Fibroblast of skin of left biceps (primary cell): Measurements from ENCODE around the gene VSIG4.

Source experiments
- DNase-seq, 2 experiments: peaks; one replicate each; pipeline ENCODE4 v3.0.0-alpha.2; 2013; ENCODE audit warnings: low read depth in 2 of 2

VSIG4 gene

DNA sequence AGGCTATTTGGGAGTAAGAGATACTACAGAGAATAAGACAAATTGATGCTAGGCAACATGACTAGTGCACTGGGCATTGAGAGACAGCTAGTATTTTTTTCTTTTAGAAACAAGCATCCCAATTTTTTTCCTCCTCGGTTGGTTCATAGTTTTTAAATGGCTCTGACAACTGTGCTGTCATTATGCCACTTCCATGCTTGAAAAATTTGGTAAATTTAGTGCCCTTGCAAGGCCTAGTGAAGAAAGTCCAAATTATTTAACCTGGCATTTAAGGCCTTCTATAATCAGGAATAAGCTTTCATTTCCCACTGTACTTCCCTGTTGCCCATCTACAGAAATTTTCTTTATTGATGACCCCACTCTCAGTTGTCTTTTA lies 15.8 kb downstream of the VSIG4 start:
- no peak for DNase-seq

DNA sequence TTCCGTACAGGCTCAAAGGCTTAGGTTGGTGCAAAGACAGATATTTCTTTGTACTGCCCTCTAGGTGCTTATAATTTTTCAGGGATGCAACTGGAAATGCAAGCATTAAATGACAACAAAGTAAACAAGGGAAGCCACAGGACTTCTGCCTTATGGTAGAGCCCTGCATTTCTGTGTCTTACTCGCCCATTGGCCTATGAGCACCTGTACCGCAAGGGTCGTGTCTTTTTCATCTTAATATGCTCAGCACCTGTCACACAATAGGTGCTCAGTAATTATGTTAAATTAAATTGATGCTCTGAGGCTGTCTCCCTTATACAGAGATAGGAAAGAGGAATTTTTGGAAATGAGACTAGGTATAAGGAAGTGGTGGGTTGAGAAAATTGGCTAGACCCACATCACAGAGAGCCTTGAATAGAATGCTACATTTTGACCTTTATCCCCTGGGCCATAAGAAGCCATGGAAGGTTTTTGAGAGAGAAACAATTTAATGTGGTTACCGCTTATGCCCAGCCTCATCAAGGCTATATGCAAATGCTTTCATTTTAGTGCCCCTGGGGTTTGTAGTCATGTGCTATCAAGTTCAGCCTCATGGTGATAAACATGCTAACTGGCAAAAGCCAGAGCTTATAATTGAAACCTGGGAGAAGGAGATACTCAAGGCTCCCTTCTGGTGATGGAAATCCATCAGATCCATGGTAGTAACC lies 16.3 kb downstream of the VSIG4 start:
- no peak for DNase-seq

DNA sequence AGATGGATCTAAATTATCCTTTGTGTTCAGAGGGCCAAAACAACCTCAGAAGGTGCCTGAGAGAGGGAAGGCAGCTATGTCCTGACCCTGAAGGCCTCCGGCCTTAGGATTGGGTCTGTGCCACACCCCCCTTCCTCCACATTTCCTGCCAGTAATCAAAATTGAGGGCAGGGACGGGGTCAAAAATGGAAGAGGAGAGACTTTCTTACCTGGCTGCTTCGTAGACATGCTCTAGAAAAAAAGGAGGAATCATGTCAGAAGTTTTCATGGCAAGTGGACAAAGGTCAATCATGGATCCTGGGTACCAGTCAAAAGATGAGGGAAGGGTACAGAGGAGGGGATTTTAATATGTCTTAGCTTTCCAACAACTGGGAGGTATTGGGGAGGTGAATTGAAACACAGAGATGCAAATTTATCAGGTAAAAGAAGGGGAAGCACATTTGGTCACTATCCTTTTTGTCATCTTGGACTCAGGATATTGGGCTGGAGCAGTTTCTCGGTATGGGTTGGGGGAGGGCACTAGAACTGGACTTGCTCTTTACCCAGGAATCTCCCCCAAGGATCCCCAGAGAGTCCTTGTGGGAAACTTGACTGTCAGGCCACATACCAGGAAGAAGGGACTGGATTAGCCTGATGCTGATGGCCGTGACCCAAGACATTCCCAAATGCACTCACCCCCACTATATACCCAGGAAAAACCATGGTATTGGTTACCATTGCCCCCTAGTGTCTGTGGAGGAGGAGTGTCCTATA lies 17.1 kb downstream of the VSIG4 start:
- no peak for DNase-seq

DNA sequence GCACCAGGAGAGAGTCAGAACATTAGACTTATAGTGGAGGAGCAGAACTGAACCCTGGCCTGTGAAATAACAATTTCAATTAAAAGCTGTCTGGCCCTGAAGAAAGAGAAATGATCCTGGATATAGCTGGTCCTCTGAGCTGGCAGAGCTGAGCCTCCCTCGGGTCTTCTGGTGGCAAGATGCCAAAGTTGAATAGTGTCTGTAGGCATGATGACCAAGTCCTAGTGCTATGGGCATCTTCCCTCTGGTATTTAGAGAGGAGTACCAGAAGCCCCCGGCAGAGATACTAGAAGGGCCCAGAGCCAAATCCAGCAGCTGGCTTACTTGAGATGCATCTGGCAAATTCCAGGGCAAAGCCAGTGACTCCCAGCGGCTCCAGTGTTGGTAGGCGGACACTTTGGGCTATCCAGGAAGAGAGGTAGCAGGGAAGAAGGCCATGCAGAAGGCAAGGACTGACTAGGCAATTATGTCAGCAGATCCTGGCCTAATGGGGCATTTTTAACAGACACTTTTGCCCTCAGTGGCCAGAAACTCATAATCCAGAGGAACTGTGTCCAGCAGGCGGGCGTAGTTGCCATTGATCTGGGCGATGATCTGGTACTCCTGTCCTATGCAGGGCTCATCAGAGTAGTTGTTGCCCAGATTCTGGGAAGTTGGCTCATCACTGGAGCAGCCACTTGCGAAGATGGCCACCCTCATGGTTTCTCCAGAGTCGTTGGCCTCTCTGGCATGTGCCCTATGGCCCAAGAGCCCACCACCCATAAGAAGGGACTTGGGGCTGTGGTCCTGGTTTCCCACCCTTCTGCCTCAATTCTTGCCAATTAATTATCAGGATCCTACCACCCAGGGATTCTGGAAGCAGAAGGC lies 17.9 kb downstream of the VSIG4 start:
- DNase-seq, result no peak

DNA sequence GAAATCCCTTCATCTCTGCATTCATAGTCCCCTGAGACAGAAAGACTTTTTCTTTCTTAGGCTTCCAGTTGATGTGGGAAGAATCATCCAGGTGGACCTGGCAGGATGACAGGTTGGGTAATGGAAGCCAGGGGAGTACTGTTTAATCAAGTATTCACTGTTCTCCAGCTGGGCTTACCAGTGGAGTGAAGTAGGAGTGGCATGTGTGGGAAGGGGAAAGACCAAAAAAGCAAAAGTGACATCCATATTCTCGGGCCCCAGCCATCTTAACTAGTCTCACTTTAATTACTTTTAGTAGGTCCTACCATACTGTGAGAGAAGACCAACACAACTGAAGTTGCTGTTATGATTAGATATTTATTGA lies 18.5 kb downstream of the VSIG4 start:
- DNase-seq, result no peak

DNA sequence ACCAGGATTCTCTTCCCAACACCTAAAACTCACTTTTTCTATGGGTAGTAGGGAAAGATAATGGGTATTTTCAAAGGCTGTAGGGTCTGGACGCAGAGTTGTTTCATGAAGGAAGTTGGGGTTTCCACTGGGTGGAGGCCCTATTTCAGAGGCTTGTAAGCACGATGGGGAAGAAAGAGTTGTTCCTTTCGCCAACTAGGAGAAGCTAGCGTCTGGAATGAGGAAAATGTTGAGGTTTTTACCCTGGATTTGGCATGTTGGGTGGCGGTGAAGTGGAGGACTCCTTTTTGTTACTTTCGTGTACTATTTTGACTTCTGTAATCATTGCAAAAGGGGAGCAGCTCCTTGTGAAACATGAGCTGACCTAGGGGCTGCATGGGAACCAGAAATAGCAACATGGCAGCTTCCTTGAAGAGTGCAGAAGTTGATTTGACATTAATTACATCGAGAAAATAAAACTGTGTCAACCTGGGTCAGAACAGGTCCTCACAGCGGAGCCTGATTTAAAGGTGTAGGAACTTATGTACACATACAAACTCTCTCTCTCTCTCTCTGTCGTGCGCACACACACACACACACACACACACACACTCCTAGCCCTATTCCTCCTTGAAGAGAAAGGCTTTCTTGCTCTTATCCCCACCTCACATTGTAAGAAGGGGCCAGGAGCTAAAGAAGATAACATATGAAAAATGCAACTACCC lies 19.1 kb downstream of the VSIG4 start:
- DNase-seq, result no peak

DNA sequence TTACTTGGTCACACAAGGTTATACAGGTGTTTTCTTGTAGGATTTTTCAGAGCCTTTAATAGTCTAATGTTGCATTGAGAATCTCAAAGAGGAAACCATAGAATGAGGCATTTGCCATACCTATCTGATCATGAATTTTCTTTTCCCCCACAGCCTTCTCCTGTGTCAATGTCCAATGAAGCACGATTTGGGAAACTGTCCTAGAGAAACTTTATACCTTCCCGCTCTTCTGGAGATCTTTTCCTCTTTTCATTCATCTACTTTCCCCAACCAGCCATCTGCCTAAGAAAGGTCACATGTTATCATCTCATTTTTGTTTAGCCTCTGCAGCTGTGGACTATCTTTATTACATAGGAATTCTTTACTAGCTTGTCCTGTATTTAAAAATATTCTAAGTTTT lies 19.9 kb downstream of the VSIG4 start:
- DNase-seq, result no peak

DNA sequence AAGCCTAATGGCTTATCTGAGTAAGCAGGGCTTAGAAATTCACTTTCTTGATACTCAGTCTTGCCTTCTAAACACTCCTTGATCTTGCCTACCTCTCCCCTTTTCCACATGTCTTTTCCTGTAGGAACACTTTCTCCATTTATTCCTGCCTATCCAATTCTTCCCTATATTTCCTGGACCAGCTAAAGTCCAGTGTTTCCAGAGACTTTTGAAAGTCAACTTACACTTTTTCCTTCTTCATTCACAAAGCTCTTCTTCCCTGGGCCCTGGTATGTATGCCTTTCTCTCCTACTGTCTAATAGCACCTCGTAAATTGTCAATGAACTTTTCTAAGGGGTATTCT lies 20.6 kb downstream of the VSIG4 start:
- no peak for DNase-seq

DNA sequence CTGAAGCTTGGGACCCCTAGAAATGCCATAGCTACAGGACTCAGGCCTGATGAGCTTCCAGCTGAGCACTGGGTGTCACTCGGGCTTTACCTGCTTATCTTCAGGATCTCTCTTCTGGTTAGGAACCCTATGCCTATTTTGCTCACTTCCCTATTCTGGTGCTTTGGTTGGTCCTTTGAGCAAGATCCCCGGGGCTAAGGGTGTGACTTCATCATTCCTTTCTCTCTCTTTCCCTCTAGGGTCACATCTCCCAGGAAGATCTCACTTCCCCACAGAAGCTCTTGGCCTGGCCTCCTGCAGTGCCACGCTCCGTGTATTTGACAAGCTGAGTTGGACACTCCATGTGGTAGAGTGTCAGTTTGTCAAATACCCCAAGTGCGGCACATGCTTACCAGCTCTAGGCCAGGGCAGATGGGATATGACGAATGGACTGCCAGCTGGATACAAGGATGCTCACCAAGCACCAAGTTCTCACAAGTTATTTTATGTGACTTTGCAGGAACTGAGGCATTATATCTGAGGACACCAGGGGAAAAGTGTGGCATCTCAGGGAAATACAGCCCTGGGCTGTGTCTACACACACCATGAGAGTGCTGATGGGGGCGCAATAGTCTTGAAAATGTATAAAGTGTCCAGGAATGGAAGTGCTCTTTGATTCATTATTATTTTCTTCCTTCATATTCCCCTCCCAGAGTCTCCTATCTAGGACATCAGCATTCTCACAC lies 21.1 kb downstream of the VSIG4 start:
- DNase-seq, result no peak

DNA sequence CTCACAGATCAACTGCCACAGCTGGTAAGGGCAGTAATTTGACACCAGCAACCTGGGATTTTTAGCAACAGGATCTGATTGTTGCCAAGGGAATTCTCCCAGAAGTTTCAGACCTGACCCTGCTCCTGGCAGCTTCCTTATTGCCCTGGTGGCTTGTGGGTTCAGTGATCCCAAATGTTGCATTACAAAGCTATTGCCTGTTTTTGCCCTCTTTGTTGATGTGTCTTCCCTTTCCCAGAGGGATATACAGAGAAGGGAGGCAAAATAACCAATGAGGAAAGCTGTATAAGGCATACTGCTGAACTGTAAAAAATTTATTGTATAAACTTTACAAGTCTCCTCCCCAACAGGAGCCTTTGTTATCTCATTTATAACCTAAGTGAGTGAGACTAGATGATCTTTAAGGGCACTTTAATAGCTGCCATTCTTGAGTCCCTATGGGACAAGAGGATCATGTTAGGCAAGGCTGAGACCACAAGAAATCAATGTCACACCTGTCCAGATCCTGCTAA lies 22.2 kb downstream of the VSIG4 start:
- no peak for DNase-seq

DNA sequence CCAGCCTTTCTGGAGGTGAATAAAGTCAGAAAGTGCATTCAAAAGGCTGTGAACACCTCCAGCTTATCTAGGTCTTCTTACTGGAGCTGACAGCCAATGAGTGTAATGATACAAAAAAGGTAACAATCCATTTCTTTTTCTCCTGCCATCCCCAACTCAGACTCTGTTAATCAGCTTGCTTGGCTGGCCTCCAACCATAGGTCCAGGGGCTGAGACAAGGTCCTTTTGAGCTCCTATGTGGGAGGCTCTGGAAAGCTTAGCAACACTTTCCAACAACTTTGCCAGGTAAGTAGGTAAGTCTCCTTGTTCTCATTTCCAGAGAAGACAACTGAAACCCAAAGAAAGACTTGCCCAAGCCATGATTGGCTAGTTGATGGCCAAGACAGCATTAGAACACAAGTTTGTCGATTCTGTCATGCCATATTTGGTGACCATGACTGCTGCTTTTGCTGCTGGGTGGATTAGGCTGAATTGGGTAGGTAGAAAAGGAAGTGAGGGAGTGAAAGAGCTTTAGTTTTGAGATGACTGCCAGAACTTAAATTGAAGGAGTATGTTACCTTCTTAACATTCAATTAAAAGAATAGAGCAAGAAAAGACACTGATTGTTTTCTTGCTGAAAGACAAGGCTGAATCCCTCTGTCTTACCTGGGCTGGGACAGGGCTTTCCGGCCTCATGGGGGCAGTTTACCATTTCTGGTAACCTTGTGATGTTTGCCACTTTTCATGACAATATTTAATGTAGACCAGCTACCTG lies 22.8 kb downstream of the VSIG4 start:
- no peak for DNase-seq

DNA sequence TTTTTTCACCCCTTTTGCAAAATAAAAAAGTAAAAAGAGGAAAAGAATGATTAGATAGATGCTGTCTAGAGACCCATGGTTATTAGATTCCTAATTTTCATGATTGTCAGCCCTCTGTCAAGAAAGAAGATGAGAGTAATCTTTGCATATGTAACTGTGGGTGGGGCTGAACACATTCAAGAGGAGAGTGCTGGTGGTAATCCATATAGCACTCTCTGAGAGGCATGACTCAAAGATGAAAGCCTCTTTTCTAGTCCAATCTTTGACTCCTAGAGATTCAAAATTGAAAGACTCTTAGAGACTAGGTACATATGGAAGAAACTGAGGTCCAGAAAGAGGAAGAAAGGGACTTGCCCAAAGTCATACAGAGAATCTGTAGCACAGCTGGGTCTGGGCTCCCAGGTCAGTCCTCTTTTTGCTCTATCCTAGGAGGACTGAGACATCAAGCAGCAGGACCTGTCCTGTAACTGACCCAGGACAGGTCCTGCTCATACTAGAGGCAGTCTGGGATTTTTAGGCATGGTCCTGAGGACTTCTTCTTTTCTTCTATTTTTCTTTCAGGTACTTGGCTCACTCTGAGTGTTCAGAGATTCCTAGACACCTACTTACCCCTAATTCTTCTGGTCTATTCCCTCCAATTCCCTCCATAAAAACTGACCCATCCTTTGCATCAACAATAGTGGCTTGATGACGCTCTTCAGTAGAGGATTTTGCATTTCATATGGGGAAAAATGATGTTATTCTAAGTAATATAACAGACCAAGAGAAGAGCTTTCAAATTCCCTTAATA lies 23.8 kb downstream of the VSIG4 start:
- no peak for DNase-seq

DNA sequence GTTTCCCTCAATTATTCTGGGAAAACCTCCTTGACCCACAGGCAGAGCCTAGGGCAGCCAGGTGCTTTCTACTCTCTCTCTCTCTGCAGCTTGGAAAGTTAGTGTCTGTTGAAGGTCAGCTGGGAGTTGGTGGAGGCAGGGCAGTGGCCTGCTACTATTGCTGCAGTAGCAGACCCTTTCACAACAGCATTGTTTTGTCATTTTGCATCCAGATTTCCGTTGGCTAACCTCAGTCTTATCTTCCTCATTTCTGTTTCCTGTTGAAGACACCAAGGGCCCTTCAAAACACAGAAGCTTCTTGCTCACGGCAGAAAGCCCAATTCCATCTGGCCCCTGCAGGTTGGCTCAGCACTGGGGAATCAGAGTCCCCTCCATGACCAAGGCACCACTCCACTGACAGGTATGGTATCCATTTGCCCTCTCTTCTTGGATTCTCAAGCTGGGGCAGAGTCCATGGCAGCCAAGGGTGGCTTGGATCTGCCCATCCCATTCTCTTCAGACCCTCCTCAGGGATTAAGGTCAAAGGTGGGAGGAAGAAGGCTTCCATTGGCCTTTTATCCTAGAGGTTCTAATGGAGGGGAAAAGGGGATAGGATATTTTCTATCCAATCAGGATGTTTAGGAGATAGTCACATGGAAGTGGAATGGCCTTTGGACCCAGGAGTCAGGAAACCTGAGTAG lies 24.6 kb downstream of the VSIG4 start:
- DNase-seq, result no peak

DNA sequence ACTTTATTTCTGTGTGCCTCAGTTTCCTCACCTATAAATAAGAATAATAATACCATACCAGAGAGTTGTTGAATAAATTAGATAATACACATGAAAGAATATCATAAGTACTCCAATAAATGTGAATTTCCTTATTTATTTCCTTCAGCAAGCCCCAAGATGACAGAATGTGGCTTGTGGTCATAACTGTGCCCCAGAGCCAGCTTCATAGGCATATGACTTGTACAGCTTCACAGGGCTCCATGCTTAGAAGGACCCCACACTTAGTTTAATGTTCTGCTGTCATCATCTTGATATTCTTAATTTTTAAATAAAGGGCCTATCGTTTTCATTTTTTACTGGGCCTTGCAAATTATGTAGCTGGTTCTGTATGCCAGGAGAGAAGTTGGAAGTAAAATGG lies 25.3 kb downstream of the VSIG4 start:
- no peak for DNase-seq

DNA sequence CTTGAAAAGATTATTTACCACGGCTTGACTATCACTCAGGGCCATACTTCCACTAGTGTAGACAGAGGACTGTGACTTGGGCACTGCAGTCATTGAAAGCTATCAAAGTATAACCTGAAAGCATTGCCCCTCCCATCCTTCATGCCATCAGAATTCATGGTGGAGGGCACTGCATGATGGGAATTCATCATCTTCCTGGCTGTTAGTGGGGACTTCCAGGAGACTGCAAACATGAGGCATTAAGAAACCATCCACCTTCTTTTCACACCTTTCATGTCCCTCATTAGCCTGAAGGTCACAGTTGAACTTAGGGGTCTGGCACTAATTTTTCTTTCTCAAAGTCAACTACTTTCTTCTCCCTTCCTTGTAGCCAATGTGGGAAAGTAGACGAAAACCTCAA lies 25.8 kb downstream of the VSIG4 start:
- DNase-seq, result no peak

DNA sequence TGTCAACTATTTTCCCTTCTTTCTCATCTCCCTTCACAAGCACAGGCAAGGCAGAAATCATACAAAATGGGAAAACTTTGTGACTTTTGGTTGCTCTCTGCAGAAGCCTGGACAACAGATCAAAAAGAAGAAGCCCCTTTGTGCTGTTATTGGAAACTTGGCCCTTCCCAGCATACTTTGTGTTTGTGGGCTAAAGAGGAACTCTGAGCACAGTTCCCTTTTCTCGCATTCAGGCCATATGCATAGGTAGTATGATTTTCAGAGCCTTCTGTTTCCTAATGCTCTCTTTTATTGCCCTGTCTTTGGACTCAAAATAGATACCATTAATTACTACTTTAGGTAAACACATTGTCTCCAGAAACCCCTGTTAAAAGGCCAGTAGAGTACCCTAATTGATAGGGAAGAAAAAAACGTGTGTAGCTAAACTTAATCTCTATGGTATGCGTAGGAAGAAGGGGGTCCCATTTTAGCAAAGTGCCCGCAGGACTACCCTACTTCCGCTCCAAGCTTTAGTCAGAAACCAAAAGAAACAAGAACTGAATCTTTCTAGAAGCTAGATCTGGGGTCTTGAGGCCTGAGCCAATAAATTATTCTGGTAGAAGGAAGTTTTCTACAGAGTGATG lies 26.6 kb downstream of the VSIG4 start:
- no peak for DNase-seq

DNA sequence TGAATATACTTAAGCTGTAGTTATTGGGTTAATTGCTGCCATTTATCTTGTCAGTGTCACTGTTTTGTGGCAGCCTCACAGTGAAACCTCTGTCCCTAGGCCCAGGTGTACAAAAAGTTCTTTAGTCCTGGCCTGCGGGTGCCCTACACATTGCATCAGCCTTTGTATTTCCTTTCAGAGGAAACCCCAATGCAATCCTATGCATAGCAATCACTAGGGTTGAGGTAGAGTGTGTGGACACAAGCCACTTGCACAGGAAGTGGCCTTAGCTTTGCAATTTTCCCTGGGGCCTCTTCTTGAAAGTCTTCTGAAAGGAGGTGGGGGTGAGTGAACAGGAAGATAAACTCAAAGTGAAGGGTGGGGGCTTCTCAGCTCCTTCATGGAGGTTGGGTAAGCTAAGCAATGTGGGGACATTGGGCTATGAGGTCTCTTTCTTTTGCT lies 27.8 kb downstream of the VSIG4 start:
- no peak for DNase-seq

DNA sequence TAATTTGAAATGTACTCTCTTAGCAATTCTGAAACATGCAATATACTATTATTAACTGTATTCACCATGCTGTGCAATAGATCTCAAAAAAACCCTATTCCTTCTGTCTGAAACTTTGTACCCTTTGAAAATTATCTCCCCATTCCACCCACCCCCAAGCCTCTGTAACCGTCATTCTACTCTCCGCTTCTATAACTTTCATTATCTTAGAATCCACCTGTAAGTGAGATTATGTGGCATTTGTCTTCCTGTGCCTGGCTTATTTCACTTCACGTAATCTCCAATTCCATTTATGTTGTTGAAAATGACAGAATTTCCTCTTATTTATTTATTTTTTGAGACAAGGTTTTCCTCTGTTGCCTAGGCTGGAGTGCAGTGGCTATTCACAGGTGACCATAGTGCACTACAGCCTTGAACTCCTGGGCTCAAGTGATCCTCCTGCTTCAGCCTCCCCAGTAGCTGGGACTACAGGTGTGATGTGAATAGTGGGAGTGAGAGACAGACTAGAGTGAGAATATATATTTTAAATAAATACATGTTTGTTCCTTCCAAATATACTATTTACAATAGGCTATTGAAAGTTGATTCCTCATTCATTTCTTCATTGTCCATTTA lies 30.5 kb downstream of the VSIG4 start:
- no peak for DNase-seq
